Ishikawa (cell line): ENCODE measurements around the gene MON2.

Source experiments
- CEBPB ChIP-seq: IDR thresholded peaks from 2 replicates; pipeline ENCODE4 v1.6.1; 2012
- CREB1 ChIP-seq: IDR thresholded peaks from 2 replicates; pipeline ENCODE4 v1.6.1; 2012; ENCODE audit warnings: low read depth
- EGR1 ChIP-seq: IDR thresholded peaks from 2 replicates; pipeline ENCODE4 v1.6.1; 2012
- EP300 ChIP-seq: IDR thresholded peaks from 2 replicates; pipeline ENCODE4 v1.6.1; 2012; ENCODE audit warnings: borderline replicate concordance
- FOXM1 ChIP-seq: IDR thresholded peaks from 2 replicates; pipeline ENCODE4 v1.6.1; 2012; ENCODE audit warnings: low read depth, borderline replicate concordance
- NFIC ChIP-seq: IDR thresholded peaks from 2 replicates; pipeline ENCODE4 v1.6.1; 2012
- RAD21 ChIP-seq: IDR thresholded peaks from 2 replicates; pipeline ENCODE4 v1.6.1; 2012; ENCODE audit warnings: low read depth
- TAF1 ChIP-seq: IDR thresholded peaks from 2 replicates; pipeline ENCODE4 v1.6.1; 2012; ENCODE audit warnings: low read depth, mild to moderate bottlenecking
- TCF12 ChIP-seq: IDR thresholded peaks from 2 replicates; pipeline ENCODE4 v1.6.1; 2012; ENCODE audit warnings: low read depth
- TEAD4 ChIP-seq: IDR thresholded peaks from 2 replicates; pipeline ENCODE4 v1.6.1; 2012
- YY1 ChIP-seq: IDR thresholded peaks from 2 replicates; pipeline ENCODE4 v1.6.1; 2012; ENCODE audit warnings: low read depth
- TF ChIP-seq, protein P1 (sequence below): IDR thresholded peaks from 2 replicates; pipeline ENCODE4 v1.6.1; 2012
- TF ChIP-seq, protein P2 (sequence below): IDR thresholded peaks from 2 replicates; pipeline ENCODE4 v1.6.1; 2012; ENCODE audit warnings: low read depth, mild to moderate bottlenecking

DNA sequence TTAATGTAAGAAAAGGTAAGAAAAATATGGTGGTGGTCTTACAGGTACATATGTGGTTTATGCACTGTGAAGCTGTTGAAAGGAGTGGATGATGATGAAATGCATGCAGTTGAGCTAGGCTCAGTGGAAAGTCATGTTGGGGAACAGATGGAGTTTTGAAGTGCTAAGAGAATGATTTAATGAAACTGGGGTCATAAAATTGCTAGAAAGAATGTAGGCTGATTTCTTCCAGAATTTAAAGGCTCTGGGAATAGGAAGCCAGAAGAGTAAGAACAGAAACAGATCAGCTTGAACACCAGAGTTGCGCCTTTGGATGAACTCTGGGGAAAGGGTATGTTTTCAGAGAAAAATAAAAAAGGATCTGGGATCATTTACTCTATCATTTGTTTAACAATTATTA is 146.5 kb downstream of the MON2 start:
- TF ChIP-seq, protein P1, sequence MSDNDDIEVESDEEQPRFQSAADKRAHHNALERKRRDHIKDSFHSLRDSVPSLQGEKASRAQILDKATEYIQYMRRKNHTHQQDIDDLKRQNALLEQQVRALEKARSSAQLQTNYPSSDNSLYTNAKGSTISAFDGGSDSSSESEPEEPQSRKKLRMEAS = no peak
- TF ChIP-seq NFIC (no peak), CEBPB (no peak), TAF1 (no peak), EP300 (no peak), EGR1 (no peak), TEAD4 (no peak), RAD21 (no peak), YY1 (no peak), CREB1 (no peak), FOXM1 (no peak), TCF12 (no peak)
- TF ChIP-seq, protein P2, sequence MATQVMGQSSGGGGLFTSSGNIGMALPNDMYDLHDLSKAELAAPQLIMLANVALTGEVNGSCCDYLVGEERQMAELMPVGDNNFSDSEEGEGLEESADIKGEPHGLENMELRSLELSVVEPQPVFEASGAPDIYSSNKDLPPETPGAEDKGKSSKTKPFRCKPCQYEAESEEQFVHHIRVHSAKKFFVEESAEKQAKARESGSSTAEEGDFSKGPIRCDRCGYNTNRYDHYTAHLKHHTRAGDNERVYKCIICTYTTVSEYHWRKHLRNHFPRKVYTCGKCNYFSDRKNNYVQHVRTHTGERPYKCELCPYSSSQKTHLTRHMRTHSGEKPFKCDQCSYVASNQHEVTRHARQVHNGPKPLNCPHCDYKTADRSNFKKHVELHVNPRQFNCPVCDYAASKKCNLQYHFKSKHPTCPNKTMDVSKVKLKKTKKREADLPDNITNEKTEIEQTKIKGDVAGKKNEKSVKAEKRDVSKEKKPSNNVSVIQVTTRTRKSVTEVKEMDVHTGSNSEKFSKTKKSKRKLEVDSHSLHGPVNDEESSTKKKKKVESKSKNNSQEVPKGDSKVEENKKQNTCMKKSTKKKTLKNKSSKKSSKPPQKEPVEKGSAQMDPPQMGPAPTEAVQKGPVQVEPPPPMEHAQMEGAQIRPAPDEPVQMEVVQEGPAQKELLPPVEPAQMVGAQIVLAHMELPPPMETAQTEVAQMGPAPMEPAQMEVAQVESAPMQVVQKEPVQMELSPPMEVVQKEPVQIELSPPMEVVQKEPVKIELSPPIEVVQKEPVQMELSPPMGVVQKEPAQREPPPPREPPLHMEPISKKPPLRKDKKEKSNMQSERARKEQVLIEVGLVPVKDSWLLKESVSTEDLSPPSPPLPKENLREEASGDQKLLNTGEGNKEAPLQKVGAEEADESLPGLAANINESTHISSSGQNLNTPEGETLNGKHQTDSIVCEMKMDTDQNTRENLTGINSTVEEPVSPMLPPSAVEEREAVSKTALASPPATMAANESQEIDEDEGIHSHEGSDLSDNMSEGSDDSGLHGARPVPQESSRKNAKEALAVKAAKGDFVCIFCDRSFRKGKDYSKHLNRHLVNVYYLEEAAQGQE = no peak
